SIG-M5 treated with dmso at 0.1 percent for 504 hours (cell line): ENCODE results near the gene MEX3B.
"Not testable (repeated sequence)": the region's sequence is repeated elsewhere in the genome, so short reads cannot be mapped to it uniquely, and the experiment has no call there.

ENCODE experiments used
- DNase-seq: peaks from one replicate; lab custom pipeline; 2025; ENCODE audit not compliant: unreplicated experiment; lab: John Stamatoyannopoulos, UW

MEX3B gene

DNA sequence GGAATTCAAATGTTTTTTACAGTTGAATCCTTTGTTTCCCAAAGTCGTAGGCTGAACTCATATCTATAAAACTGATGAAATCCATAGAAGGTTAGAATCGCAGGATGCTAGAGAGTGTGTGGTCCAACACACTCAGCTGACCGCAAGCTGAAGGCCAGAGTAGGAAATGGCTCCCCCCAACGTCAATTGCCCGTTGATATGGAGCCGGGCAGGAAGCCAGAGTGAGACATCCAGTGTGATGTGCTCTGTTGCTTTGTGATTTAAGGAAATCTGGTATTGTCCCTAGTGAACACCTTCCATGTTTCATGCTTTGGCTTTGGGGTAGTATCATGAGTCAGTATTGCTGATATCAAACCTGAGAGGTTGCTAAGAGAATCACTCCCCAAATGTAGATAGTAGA lies 5.8 kb upstream of the MEX3B start:
- no peak for DNase-seq

DNA sequence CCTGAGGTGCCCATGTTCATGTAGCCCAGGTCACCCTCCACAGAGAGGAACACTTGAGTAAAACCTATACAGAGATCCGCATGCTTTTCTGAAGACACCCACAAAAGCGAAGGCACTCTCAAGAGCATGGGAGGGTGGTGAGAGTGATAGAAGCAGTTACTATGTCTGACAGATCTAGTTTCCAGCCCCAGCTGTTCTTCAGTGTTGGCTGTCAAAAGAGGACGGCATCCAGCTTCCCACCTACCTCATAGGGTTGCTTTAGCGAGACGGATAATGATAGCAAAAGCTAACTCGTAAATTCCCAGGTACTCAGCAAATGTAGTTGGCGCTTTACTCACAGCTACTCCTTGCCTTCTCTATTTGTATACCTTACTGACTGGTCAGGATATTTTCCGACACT lies 3.0 kb upstream of the MEX3B start:
- no peak for DNase-seq

- DNase-seq: no peak
Measured at GRCh38 chr15:82047453-82048400, 1.9 kb upstream of the MEX3B start.

- DNase-seq: peak; percentile 82
Measured at GRCh38 chr15:82046666-82047452, 1.0 kb upstream of the MEX3B start.

DNA sequence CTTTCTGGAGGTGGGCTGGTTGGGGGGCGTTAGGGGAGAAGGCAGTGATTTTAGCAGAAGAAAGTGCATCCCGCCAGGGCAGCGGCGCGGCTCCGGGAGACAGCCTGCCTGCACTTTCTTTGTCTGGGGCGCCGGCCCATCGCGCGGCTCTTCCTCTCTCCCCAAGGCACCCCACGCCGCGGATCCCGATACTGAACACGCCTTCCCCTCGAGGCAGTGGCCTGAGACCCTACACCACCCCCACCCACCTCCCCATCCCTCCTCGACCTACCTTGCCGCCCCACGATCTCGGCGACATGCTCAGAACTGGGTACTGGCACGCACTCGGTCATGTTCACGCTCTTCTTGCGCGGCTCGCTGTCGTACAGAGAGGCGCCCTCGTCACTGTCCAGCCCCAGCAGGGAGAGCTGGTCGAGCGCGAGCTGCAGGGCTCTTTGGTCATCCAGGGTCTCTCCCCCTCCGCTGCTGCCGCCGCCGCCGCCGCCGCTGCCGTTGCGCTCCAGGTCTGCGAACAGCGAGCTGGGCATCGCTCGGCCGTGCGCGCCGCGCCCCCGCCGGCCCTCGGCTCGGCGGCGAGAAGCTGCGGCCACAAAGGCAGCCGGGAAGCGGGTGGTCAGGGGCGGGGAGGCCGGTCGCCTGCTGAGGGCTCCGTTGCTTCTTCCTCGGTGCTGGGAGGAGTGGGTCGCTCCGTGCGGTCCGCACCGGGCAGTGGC lies 483 bp downstream of the MEX3B start:
- DNase-seq: peak; percentile 43

DNA sequence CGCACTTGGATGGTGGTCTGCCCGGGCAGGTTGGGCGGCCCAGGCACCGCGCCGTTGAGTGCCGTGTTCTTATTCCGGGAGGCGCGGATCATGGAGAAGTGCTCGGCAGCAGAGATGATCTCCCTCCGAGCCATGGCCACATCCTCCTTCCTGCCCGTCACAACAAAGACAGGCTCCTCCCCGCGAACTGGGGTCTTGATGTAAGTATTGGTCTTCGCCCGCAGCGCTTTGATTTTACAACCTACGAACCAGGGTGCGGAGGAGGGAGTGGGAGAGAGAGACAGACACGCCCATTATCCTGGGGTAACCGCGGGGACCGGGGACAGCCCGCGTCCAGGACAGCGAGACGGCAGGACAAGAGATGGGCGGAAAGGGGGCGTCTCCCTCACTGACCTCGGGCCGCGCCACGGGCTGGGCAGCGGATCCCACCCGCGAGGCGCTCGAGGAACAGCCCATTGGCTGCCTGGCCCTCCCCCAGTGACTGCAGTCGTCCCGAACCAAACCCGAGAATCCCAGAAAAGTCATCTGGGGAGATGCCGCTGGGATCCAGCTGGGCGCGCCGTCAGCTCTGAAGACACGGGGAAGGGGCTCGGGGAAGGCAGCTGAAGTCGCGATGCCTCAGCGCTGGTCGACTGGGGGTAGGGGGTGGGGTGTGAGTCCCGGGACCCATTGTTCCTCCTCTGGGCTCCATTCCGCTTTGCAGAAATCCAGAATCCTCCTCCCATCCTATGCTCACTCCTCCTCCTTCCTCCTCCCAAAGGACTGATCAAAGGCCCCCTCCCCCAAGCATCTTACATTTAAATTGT lies 1.2 kb downstream of the MEX3B start:
- no peak for DNase-seq

DNA sequence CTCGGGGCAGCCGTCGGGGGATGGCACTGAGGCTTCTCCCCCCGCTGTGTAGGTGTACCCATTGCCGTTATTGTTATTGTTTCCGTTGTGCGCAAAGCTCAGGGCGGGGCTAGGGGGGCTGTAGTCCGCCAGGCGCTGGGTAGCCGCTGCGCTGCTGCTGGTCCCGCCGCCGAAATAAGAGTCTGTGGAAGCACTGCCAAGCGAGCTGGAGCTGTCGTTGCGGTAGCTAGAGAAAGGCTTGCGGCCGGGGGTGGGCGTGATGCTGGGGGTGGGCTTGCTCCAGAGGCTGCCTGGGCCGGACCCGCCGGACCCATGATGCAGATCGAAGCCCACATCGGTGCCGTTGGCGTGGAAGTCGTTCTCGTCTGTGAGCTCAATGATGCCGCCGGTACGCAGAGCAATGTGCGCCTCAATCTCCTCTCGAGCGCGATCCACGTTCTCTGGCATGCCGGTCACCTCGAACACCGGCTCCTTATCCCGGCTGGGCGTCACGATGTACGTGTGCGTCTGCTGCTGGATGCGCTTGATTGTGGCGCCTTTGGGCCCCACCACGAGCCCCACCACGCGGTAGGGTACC lies 1.9 kb downstream of the MEX3B start:
- DNase-seq: no peak

GRCh38 chr15:82043130-82043673 lies 2.6 kb downstream of the MEX3B start:
- DNase-seq: no peak

GRCh38 chr15:82040862-82041261 lies 5.0 kb downstream of the MEX3B start:
- no peak for DNase-seq

DNA sequence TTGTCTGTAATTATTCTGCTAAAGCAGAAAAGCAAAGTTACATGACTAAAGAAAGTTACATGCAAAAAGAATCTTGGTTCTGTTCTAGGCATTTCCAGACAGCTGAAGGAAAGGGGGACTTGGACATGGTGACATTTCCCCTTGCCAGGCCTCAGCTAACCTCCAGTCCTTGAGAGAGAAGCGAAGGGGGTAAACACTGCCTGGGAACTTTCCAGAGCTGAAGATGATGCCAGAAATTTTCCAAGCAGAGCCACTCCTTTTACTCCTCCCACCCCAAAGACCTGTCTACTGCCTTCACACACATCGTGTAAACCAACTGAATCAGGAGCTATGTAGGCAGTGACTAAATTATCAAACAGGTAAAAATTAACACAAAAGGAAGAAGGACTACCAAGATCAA lies 5.4 kb downstream of the MEX3B start:
- no peak for DNase-seq

DNA sequence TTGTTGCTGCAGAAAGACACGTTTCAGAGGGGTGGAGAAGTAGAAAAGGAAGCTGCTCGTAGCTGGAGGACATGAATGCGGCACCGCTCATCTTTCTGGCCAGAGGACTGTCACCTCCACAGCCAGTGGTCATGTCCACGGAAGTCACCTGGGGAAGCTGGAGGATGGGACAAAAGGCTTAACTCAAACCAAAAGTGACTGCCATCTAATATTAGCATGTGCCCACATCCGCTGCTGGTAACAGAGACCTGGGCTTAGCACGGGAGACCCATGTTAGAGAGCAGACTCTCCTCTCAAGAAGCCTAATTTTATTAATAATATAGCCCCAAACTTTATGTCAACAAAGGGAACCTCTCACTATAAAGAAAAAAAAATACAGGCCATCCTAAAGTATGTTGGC lies 5.9 kb downstream of the MEX3B start:
- DNase-seq: no peak

GRCh38 chr15:82036461-82036860 lies 9.4 kb downstream of the MEX3B start:
- no peak for DNase-seq

DNA sequence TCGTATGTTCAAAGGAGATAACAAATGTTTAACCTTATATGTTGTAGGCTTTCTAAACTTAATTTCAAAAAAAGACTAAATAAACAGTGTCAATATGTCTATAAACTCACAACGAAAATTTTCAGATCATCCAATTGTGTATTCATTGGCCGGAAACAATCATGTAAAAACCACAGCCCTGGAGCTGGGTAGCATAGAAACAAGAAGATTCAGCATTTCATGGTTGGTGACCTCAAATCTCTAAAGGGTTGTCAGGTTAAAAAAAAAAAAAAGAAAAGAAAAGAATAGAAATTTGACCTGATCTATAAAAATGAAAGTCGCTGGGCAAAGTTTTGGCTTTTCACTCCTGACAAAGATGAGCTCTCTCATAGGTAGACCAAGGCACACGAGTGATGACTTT lies 13.9 kb downstream of the MEX3B start:
- no peak for DNase-seq

GRCh38 chr15:82030176-82030575 lies 15.6 kb downstream of the MEX3B start:
- DNase-seq: no peak

DNA sequence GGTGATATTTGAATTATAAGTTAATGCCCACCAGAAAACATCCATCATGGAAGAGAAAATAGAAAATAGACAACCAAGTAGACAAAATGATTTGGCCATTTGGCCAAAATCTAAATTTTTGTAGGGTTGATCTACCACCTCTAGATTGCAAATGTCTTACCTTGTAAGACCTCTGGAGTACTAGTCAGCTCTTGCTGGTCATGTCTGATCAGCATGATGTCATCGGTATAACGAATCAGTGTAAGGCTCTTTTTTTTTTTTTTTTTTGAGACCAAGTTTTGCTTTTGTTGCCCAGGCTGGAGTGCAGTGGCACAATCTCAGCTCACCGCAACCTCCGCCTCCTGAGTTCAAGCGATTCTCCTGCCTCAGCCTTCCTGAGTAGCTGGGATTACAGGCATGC lies 17.7 kb downstream of the MEX3B start:
- not testable (repeated sequence) for DNase-seq

DNA sequence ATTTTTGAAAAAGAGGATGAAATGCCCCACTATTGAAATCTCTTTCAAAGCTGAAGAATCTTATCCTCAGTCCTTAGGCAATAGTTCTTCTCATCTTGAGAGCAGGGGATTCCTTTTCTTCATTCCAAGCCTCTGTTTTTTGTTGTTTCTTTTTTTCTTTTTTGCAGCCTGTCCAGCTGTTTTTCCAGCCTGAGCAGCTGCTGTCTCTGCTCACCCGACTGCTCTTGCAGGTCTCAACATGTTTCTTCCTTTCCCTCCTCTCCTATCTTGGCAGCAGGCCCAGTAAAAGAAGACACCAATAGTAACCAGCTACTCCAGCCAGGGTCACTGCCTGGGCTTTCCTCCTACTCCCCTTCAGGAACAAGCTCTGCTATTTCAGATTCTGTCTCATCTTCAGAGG lies 23.8 kb downstream of the MEX3B start:
- no peak for DNase-seq

DNA sequence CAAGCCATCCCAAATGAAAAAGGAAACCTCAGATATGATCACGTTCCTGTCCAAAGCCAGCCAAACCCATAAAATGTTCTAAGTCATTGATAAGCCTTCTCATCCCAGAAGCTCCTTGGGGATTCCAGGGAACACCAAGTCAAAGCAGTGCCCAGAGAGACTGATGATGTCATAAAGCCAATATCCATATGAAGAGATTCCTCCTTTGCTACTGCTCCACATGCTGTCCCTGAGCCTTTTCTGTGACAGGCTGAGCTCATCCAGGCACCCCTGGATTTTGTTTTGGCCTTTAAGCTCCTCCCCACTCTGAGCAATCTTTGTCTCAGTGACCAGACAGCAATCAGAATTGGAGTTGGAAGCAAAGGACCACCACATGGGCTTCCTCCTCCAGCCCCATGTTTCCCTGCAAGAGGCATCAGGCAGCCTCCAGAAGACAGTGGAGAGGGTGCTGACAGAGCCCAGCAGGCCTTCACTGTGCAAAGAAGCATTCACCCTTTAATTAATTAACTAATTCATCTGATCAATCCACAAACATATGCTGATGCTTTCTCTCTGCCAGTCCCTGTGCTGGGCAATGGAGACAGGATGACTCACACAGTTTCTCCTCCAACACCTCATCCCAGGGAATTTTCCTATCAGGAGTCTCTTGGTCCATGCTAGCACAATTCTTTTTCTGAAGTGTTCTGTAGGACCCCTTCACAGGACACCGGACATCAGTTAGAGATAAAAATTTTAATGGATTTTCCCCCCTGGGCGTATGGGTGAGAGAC lies 25.0 kb downstream of the MEX3B start:
- no peak for DNase-seq

- peak; percentile 71 for DNase-seq
Measured at GRCh38 chr15:82018201-82018600, 27.6 kb downstream of the MEX3B start.

- no peak for DNase-seq
Measured at GRCh38 chr15:82017656-82018055, 28.2 kb downstream of the MEX3B start.
